WTC11 (cell line): ENCODE measurements around the gene CACNA1E. TPM values are rescaled to one million over a fixed set of nuclear protein-coding genes. Genes with fewer than 3 reads are reported as not detected.

Experiments
- ATAC-seq: fragments of 200-7000 bp; cut with Tn5 transposase; 2 replicates; pipeline ENCODE4 v1.10.0; 2021; ENCODE audit warnings: mild to moderate bottlenecking, moderate library complexity
- CTCF ChIA-PET: fragments of 300-600 bp; sonication (Branson Sonifier 250); formaldehyde crosslinking; loops from one replicate; lab custom pipeline; 2021; ENCODE audit warnings: antibody characterized with exemption; lab: Charles Lee
- POLR2A ChIA-PET: fragments of 350-600 bp; sonication (Branson Sonifier 250); formaldehyde crosslinking; loops from one replicate; lab custom pipeline; 2021; ENCODE audit warnings: antibody characterized with exemption; lab: Charles Lee
- DNase-seq: peaks from one replicate; pipeline ENCODE4 v3.0.0; 2021; ENCODE audit warnings: low spot score
- H3K27ac Mint-ChIP-seq: 2 replicates; pipeline ENCODE4 v1.8.0; 2021; ENCODE audit warnings: mixed read lengths
- H3K27me3 Mint-ChIP-seq: 2 replicates; pipeline ENCODE4 v1.8.0; 2021; ENCODE audit warnings: low read depth, mild to moderate bottlenecking, moderate library complexity, mixed read lengths
- H3K36me3 Mint-ChIP-seq: 2 replicates; pipeline ENCODE4 v1.8.0; 2021; ENCODE audit warnings: mixed read lengths
- H3K4me1 Mint-ChIP-seq: 2 replicates; pipeline ENCODE4 v1.8.0; 2022; ENCODE audit warnings: mixed read lengths
- H3K4me3 Mint-ChIP-seq: 2 replicates; pipeline ENCODE4 v1.8.0; 2021; ENCODE audit warnings: mild to moderate bottlenecking, moderate library complexity, mixed read lengths
- H3K9me3 Mint-ChIP-seq: 2 replicates; pipeline ENCODE4 v1.8.0; 2021; ENCODE audit warnings: mixed read lengths
- CREB1 ChIP-seq: sonication (generic); formaldehyde crosslinking; IDR thresholded peaks from 2 replicates; pipeline ENCODE4 v1.8.0; 2023; ENCODE audit warnings: mild to moderate bottlenecking, missing genetic modification reagents
- EMX1 ChIP-seq: fragments of 250-450 bp; sonication (Bioruptor Pico); IDR thresholded peaks from 2 replicates; pipeline ENCODE4 v1.8.0; 2021; ENCODE audit warnings: mild to moderate bottlenecking
- FOXK1 ChIP-seq: sonication (generic); formaldehyde crosslinking; IDR thresholded peaks from 2 replicates; pipeline ENCODE4 v1.8.0; 2022; ENCODE audit warnings: mild to moderate bottlenecking, moderate library complexity, missing genetic modification reagents
- FOXP1 ChIP-seq: sonication (generic); formaldehyde crosslinking; IDR thresholded peaks from 2 replicates; pipeline ENCODE4 v1.8.0; 2022; ENCODE audit warnings: missing genetic modification reagents, mild to moderate bottlenecking, moderate library complexity, borderline replicate concordance
- HMGA2 ChIP-seq: fragments of 250-450 bp; sonication (Bioruptor Pico); IDR thresholded peaks from 2 replicates; pipeline ENCODE4 v1.4.0; 2021; ENCODE audit warnings: mild to moderate bottlenecking, moderate library complexity
- IRF2 ChIP-seq: sonication (generic); formaldehyde crosslinking; IDR thresholded peaks from 2 replicates; pipeline ENCODE4 v1.8.0; 2022; ENCODE audit warnings: low read depth, missing genetic modification reagents, borderline replicate concordance
- MXD4 ChIP-seq: fragments of 250-450 bp; sonication (Bioruptor Pico); IDR thresholded peaks from 2 replicates; pipeline ENCODE4 v1.8.0; 2021; ENCODE audit warnings: mild to moderate bottlenecking, moderate library complexity, borderline replicate concordance
- RORB ChIP-seq: fragments of 250-450 bp; sonication (Bioruptor Pico); IDR thresholded peaks from 2 replicates; pipeline ENCODE4 v1.9.0; 2021; ENCODE audit warnings: mild to moderate bottlenecking
- SOX15 ChIP-seq: fragments of 250-450 bp; sonication (Bioruptor Pico); IDR thresholded peaks from 2 replicates; pipeline ENCODE4 v1.9.0; 2021; ENCODE audit warnings: mild to moderate bottlenecking
- ZNF138 ChIP-seq: sonication (generic); formaldehyde crosslinking; conservative IDR thresholded peaks from 2 replicates; pipeline ENCODE4 v1.8.1; 2022; ENCODE audit warnings: mild to moderate bottlenecking, moderate library complexity, missing genetic modification reagents
- ZNF263 ChIP-seq: sonication (generic); formaldehyde crosslinking; IDR thresholded peaks from 2 replicates; pipeline ENCODE4 v1.8.1; 2022; ENCODE audit warnings: low read depth, mild to moderate bottlenecking, moderate library complexity, missing genetic modification reagents
- ZNF396 ChIP-seq: fragments of 250-450 bp; sonication (Bioruptor Pico); IDR thresholded peaks from 2 replicates; pipeline ENCODE4 v1.8.0; 2021; ENCODE audit warnings: mild to moderate bottlenecking, moderate library complexity, borderline replicate concordance
- total RNA-seq: library from RNA; stranded (reverse); gene quantifications from 3 replicates; pipeline ENCODE4 v1.2.3, GENCODE V29; 2021
- TF ChIP-seq, protein P1 (sequence below): sonication (generic); formaldehyde crosslinking; IDR thresholded peaks from 2 replicates; pipeline ENCODE4 v1.8.1; 2023; ENCODE audit warnings: mild to moderate bottlenecking, missing genetic modification reagents, moderate library complexity
- TF ChIP-seq, protein P2 (sequence below): fragments of 250-450 bp; sonication (Bioruptor Pico); IDR thresholded peaks from 2 replicates; pipeline ENCODE4 v2.1.2; 2022; ENCODE audit warnings: mild to moderate bottlenecking, moderate library complexity
- TF ChIP-seq, protein P3 (sequence below): sonication (generic); formaldehyde crosslinking; IDR thresholded peaks from 2 replicates; pipeline ENCODE4 v1.8.0; 2022; ENCODE audit warnings: mild to moderate bottlenecking, missing genetic modification reagents
- TF ChIP-seq, protein P4 (sequence below): fragments of 250-450 bp; sonication (Bioruptor Pico); conservative IDR thresholded peaks from 2 replicates; pipeline ENCODE4 v1.9.0; 2021; ENCODE audit warnings: mild to moderate bottlenecking
- TF ChIP-seq, protein P5 (sequence below): sonication (generic); formaldehyde crosslinking; IDR thresholded peaks from 2 replicates; pipeline ENCODE4 v1.8.1; 2022; ENCODE audit warnings: mild to moderate bottlenecking, missing genetic modification reagents, moderate library complexity, borderline replicate concordance
- TF ChIP-seq, protein P6 (sequence below): sonication (generic); formaldehyde crosslinking; conservative IDR thresholded peaks from 2 replicates; pipeline ENCODE4 v1.8.1; 2022; ENCODE audit warnings: mild to moderate bottlenecking, missing genetic modification reagents
- TF ChIP-seq, protein P7 (sequence below): fragments of 250-450 bp; sonication (Bioruptor Pico); IDR thresholded peaks from 2 replicates; pipeline ENCODE4 v1.9.0; 2021; ENCODE audit warnings: mild to moderate bottlenecking
- TF ChIP-seq, protein P8 (sequence below): sonication (generic); formaldehyde crosslinking; IDR thresholded peaks from 2 replicates; pipeline ENCODE4 v1.8.1; 2023; ENCODE audit warnings: mild to moderate bottlenecking, missing genetic modification reagents
- TF ChIP-seq, protein P9 (sequence below): sonication (generic); formaldehyde crosslinking; IDR thresholded peaks from 2 replicates; pipeline ENCODE4 v1.8.1; 2022; ENCODE audit warnings: missing genetic modification reagents, borderline replicate concordance

Gene CACNA1E
- total RNA-seq, 1 experiment from 2014 or later = 0.63 TPM

DNA sequence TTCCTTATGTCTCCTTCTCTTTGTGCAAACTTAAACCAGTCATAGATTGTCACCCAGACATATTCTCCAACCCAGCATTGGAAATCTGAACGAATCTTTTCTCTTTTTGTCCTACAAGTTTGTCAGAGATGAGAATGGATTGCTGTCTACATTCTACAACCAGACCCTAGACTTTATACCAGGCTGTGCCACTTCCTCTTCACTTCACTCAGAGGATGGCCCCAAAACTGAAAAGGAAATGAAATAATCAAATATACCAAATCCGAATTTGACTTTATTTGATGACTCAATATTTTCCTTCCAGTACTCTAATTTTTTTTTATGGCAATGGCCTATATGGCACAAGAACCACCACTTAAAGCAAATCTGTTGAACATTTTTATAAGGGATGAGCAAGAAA, 321.7 kb downstream of the CACNA1E start (continued):
- TF ChIP-seq, protein P1, sequence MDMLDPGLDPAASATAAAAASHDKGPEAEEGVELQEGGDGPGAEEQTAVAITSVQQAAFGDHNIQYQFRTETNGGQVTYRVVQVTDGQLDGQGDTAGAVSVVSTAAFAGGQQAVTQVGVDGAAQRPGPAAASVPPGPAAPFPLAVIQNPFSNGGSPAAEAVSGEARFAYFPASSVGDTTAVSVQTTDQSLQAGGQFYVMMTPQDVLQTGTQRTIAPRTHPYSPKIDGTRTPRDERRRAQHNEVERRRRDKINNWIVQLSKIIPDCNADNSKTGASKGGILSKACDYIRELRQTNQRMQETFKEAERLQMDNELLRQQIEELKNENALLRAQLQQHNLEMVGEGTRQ = no peak
- TF ChIP-seq IRF2 (no peak), ZNF396 (CRISPR knock-in tag) (no peak), ZNF138 (CRISPR knock-in tag) (no peak), FOXK1 (CRISPR knock-in tag) (no peak)
- TF ChIP-seq, protein P2, sequence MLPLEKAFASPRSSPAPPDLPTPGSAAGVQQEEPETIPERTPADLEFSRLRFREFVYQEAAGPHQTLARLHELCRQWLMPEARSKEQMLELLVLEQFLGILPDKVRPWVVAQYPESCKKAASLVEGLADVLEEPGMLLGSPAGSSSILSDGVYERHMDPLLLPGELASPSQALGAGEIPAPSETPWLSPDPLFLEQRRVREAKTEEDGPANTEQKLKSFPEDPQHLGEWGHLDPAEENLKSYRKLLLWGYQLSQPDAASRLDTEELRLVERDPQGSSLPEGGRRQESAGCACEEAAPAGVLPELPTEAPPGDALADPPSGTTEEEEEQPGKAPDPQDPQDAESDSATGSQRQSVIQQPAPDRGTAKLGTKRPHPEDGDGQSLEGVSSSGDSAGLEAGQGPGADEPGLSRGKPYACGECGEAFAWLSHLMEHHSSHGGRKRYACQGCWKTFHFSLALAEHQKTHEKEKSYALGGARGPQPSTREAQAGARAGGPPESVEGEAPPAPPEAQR (CRISPR knock-in tag) = no peak

DNA sequence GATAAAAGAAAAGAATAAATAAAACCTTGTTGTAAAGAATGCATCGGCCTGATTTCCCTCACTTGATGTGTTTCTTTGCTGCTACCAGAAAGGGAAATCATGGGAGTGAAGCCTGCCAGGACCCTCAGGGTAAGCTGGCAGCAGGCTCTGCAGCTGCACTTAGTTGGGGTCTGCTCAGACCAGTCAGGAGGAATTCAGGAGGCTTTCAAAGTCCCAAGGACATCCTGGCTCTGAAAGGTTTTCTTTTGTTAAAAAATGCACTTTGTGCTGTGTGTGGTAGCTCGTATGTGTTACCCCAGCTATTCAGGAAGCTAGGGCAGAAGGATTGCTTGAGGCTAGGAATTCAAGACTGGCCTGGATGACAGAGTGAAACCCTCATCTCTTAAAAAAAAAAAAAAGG, 323.4 kb downstream of the CACNA1E start:
- POLR2A ChIA-PET = interaction anchor here (0.5 kb wide), 1 partner anchor 323 kb away, joined by 3 read pairs; the partner anchor contains the start of gene CACNA1E
- no peaks in the 10 kb centered on the region for H3K27me3 Mint-ChIP-seq
- H3K9me3 Mint-ChIP-seq = no peaks in the 10 kb centered on the region
- H3K4me1 Mint-ChIP-seq = peaks cover 21% of the 10 kb centered on the region
- no peaks in the 10 kb centered on the region for H3K36me3 Mint-ChIP-seq
- H3K4me3 Mint-ChIP-seq = no peak overlapping the region
- DNase-seq (no peak), ATAC-seq (peak; percentile 83)
- CTCF ChIA-PET = interaction anchor here (0.6 to 0.8 kb wide), 2 partner anchors 14 to 130 kb away, joined by 3 to 6 read pairs; no protein-coding TSS in a partner anchor
- TF ChIP-seq, protein P3, sequence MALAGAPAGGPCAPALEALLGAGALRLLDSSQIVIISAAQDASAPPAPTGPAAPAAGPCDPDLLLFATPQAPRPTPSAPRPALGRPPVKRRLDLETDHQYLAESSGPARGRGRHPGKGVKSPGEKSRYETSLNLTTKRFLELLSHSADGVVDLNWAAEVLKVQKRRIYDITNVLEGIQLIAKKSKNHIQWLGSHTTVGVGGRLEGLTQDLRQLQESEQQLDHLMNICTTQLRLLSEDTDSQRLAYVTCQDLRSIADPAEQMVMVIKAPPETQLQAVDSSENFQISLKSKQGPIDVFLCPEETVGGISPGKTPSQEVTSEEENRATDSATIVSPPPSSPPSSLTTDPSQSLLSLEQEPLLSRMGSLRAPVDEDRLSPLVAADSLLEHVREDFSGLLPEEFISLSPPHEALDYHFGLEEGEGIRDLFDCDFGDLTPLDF (CRISPR knock-in tag) = no peak
- TF ChIP-seq EMX1 (CRISPR knock-in tag) = no peak
- TF ChIP-seq HMGA2 (CRISPR knock-in tag) = no peak
- no peak for TF ChIP-seq MXD4 (CRISPR knock-in tag)
- TF ChIP-seq FOXP1 (CRISPR knock-in tag) = no peak
- TF ChIP-seq, protein P4, sequence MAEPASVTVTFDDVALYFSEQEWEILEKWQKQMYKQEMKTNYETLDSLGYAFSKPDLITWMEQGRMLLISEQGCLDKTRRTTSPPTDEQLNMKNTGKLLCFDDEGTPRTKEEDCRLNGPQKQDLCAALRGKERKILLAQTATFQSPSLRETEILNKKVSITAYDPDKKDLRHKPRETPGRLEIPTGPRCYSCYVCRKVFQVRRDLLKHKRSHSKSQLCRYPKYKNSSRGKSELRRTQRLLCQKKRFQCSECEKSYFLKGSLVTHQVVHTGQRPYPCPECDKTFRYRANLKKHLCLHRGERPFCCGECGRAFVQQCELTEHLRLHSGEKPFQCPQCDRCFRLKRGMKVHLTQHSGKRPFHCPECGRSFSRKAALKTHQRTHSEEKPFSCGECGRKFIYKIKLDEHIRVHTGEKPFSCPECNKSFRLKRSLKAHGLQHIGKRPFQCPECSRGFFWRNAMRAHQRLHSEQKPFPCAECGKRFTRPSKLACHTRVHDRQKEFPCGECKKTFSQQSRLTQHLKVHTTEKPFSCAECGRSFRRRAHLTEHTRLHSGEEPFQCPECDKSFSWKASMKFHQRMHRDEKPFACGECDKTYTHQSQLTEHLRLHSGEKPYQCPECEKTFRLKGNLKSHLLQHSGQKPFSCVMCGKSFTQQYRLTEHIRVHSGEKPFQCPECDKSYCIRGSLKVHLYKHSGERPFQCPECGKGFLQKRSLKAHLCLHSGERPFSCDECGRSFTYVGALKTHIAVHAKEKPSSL (CRISPR knock-in tag) = no peak
- TF ChIP-seq, protein P5, sequence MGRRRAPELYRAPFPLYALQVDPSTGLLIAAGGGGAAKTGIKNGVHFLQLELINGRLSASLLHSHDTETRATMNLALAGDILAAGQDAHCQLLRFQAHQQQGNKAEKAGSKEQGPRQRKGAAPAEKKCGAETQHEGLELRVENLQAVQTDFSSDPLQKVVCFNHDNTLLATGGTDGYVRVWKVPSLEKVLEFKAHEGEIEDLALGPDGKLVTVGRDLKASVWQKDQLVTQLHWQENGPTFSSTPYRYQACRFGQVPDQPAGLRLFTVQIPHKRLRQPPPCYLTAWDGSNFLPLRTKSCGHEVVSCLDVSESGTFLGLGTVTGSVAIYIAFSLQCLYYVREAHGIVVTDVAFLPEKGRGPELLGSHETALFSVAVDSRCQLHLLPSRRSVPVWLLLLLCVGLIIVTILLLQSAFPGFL = no peak
- TF ChIP-seq, protein P6, sequence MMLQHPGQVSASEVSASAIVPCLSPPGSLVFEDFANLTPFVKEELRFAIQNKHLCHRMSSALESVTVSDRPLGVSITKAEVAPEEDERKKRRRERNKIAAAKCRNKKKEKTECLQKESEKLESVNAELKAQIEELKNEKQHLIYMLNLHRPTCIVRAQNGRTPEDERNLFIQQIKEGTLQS = no peak
- no peak for TF ChIP-seq IRF2
- TF ChIP-seq, protein P7, sequence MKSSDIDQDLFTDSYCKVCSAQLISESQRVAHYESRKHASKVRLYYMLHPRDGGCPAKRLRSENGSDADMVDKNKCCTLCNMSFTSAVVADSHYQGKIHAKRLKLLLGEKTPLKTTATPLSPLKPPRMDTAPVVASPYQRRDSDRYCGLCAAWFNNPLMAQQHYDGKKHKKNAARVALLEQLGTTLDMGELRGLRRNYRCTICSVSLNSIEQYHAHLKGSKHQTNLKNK = no peak
- no peak for TF ChIP-seq ZNF263 (CRISPR knock-in tag)
- TF ChIP-seq, protein P8, sequence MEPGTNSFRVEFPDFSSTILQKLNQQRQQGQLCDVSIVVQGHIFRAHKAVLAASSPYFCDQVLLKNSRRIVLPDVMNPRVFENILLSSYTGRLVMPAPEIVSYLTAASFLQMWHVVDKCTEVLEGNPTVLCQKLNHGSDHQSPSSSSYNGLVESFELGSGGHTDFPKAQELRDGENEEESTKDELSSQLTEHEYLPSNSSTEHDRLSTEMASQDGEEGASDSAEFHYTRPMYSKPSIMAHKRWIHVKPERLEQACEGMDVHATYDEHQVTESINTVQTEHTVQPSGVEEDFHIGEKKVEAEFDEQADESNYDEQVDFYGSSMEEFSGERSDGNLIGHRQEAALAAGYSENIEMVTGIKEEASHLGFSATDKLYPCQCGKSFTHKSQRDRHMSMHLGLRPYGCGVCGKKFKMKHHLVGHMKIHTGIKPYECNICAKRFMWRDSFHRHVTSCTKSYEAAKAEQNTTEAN (CRISPR knock-in tag) = no peak
- TF ChIP-seq SOX15 (CRISPR knock-in tag) = no peak
- no peak for TF ChIP-seq CREB1 (CRISPR knock-in tag)
- TF ChIP-seq, protein P2 (CRISPR knock-in tag) = no peak
- TF ChIP-seq, protein P9, sequence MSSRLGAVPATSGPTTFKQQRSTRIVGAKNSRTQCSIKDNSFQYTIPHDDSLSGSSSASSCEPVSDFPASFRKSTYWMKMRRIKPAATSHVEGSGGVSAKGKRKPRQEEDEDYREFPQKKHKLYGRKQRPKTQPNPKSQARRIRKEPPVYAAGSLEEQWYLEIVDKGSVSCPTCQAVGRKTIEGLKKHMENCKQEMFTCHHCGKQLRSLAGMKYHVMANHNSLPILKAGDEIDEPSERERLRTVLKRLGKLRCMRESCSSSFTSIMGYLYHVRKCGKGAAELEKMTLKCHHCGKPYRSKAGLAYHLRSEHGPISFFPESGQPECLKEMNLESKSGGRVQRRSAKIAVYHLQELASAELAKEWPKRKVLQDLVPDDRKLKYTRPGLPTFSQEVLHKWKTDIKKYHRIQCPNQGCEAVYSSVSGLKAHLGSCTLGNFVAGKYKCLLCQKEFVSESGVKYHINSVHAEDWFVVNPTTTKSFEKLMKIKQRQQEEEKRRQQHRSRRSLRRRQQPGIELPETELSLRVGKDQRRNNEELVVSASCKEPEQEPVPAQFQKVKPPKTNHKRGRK = no peak
- TF ChIP-seq RORB (CRISPR knock-in tag) = no peak
- H3K27ac Mint-ChIP-seq = peak overlapping the region; percentile 53
